Measurements from ENCODE around the gene LCTL. TPM values are rescaled to one million over a fixed set of nuclear protein-coding genes. Genes with fewer than 3 reads are reported as not detected.
A peak's percentile ranks its signal among the peaks of the same experiment; 100 is the strongest.

Gene LCTL
- total RNA-seq, 2 experiments from 2014 or later, result not detected

DNA sequence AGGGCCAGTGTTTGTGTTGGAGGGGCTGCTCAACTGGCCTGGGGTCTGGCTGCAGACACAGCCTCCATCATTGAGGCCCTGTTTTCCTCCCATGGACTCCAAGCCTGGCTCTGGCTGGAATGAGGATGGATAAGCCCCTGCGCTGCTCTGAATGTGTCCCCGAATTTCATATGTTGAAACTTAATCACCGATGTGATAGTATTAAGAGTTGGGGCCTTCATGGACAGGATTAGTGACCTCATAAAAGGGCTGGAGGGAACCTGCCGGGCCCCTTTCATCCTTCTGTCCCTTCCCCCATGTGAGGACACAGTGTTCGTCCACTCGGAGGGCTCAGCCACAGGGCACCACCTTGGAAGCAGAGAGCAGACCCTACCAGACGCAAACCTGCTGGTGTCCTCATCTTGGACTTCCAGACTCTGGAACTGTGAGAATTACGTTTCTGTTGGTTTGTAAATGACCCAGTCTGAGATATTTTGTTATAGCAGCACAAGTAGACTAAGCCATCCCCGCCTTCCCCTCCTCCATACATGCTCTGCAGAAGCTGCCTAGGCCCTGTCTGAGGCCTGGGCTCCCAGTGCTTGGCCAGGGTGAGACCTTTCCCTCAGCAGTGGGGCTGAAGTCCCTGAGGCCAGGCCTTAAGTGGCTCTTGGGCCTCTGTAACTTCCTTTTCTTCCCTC is 3.8 kb upstream of the LCTL start:
- no peak overlapping the region for H3K27ac Mint-ChIP-seq
- no peak overlapping the region for H3K4me3 Mint-ChIP-seq
- ChIA-PET POLR2A (no interaction called here), CTCF (interaction anchor here (0.6 kb wide), 1 partner anchor 1564 kb away, joined by 3 read pairs; no protein-coding TSS in a partner anchor)
- H3K27me3 Mint-ChIP-seq, result no peaks in the 10 kb centered on the region
- no peaks in the 10 kb centered on the region for H3K9me3 Mint-ChIP-seq
- no peaks in the 10 kb centered on the region for H3K36me3 Mint-ChIP-seq (ENCODE audit: low read depth)
- peaks cover 7% of the 10 kb centered on the region for H3K4me1 Mint-ChIP-seq
- DNase-seq, result no peak

GRCh38 chr15:66567897-66568296 is 2.1 kb upstream of the LCTL start:
- Mint-ChIP-seq H3K4me3 (no peak overlapping the region), H3K4me1 (peaks cover 7% of the 10 kb centered on the region), H3K27ac (no peak overlapping the region), H3K9me3 (no peaks in the 10 kb centered on the region), H3K36me3 (ENCODE audit: low read depth) (no peaks in the 10 kb centered on the region), H3K27me3 (no peaks in the 10 kb centered on the region)
- ChIA-PET POLR2A (no interaction called here), CTCF (no interaction called here)
- no peak for DNase-seq

GRCh38 chr15:66566963-66567531 is 1.2 kb upstream of the LCTL start:
- H3K9me3 Mint-ChIP-seq, result no peaks in the 10 kb centered on the region
- ChIA-PET CTCF (interaction anchor here (0.6 to 1.4 kb wide), 4 partner anchors 8 to 358 kb away, joined by 3 to 5 read pairs (median 3); no protein-coding TSS in a partner anchor), POLR2A (no interaction called here)
- DNase-seq, result peak; percentile 77
- H3K4me3 Mint-ChIP-seq, result no peak overlapping the region
- peaks cover 7% of the 10 kb centered on the region for H3K4me1 Mint-ChIP-seq
- no peaks in the 10 kb centered on the region for H3K27me3 Mint-ChIP-seq
- peak overlapping the region; percentile 57 for H3K27ac Mint-ChIP-seq
- H3K36me3 Mint-ChIP-seq (ENCODE audit: low read depth), result no peaks in the 10 kb centered on the region

- H3K27ac Mint-ChIP-seq, result no peak overlapping the region
- CTCF ChIA-PET, result interaction anchor here (1.0 kb wide), 2 partner anchors 11 to 23 kb away, joined by 3 read pairs; no protein-coding TSS in a partner anchor
- H3K4me1 Mint-ChIP-seq, result peaks cover 7% of the 10 kb centered on the region
- H3K36me3 Mint-ChIP-seq (ENCODE audit: low read depth), result no peaks in the 10 kb centered on the region
- H3K4me3 Mint-ChIP-seq, result no peak overlapping the region
- no peaks in the 10 kb centered on the region for H3K27me3 Mint-ChIP-seq
- no peak for DNase-seq
- POLR2A ChIA-PET, result no interaction called here
- no peaks in the 10 kb centered on the region for H3K9me3 Mint-ChIP-seq
Measured at GRCh38 chr15:66565141-66565641, 607 bp downstream of the LCTL start.

GRCh38 chr15:66564136-66565041 is 1.4 kb downstream of the LCTL start:
- Mint-ChIP-seq H3K36me3 (ENCODE audit: low read depth) (no peaks in the 10 kb centered on the region), H3K4me1 (peaks cover 7% of the 10 kb centered on the region), H3K9me3 (no peaks in the 10 kb centered on the region), H3K4me3 (no peak overlapping the region), H3K27ac (no peak overlapping the region), H3K27me3 (no peaks in the 10 kb centered on the region)
- DNase-seq, result no peak
- CTCF ChIA-PET, result no interaction called here
- POLR2A ChIA-PET, result no interaction called here

DNA sequence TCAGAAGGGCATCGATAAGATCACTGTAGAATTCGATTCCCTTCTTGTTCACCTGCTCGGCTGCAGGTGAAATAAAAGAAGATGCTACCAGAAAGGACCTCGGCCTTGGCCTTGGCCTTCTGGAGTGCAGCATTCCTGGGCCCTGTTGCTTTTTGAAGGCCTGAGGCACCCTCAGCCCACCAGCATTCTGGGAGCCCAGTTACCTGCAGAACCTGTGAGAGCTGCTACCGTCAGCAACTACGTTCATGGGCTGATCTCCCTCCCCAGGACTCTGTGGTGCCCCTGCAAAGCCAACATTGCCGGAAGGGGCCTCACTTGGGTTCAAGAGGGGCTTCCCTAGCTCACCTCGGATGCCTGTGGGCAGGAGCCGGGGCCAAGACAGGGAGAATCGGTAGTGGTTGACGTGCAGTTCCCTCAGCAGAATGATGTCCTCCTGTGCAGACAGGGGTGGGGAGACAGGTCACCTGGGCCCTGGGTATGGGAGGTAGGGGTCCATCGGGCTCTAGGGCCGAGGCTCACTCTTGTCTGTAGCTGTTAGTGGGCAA is 2.2 kb downstream of the LCTL start:
- Mint-ChIP-seq H3K36me3 (ENCODE audit: low read depth) (no peaks in the 10 kb centered on the region), H3K27me3 (no peaks in the 10 kb centered on the region), H3K4me3 (no peak overlapping the region), H3K9me3 (no peaks in the 10 kb centered on the region), H3K27ac (no peak overlapping the region), H3K4me1 (peaks cover 7% of the 10 kb centered on the region)
- no peak for DNase-seq
- ChIA-PET POLR2A (no interaction called here), CTCF (no interaction called here)

DNA sequence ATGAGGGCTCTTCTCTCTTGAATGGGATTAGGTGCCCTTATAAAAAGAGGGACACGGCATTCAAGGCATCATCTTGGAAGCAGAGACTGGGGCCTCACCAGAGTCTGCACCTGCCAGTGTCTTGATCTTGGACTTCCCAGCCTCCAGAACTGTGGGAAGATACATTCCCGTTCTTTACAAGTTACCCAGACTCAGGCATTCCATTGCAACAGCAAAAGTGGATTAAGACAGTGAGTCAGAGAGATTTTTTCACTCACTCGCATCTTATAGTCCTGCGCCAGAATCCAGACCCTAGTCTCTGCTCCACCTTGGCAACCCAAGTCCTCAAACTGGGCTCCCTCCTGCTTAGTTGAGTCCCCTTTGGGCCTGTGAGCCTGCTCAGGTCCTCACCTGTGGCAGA is 2.7 kb downstream of the LCTL start:
- DNase-seq, result no peak
- ChIA-PET POLR2A (no interaction called here), CTCF (no interaction called here)
- no peak overlapping the region for H3K4me3 Mint-ChIP-seq
- H3K27ac Mint-ChIP-seq, result no peak overlapping the region
- no peaks in the 10 kb centered on the region for H3K9me3 Mint-ChIP-seq
- peaks cover 7% of the 10 kb centered on the region for H3K4me1 Mint-ChIP-seq
- no peaks in the 10 kb centered on the region for H3K36me3 Mint-ChIP-seq (ENCODE audit: low read depth)
- no peaks in the 10 kb centered on the region for H3K27me3 Mint-ChIP-seq

DNA sequence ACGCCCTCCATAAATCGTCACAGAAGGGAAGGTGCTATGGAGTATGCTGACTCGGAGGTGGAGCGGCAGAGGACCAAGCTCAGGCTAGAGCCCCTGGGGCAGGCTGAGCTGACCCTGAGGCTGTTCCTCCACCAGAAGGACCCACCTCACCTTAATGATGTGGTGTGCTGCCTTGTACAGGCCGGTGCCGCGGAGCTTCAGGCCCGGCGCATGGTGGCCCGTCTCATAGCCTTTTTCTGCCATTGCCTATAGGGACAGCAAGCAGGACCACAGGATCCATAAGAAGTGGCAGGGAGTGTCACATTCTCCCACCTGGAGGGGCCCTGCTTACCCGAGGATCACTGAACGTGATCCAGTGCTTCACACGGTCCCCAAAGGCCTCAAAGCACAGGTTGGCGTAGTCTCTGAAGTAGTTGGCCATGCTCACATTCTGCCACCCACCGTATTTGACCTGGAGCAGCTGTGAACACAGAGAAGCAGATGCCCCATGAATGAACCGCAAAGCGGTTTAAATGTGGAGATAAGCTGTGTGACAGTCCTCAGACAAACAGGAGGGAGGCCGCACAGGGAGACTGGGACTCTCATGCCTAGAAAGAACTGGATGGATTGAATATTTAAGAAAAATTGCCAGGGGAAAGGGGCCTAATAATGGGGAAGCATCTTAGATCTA is 4.8 kb downstream of the LCTL start:
- Mint-ChIP-seq H3K9me3 (no peaks in the 10 kb centered on the region), H3K27me3 (no peaks in the 10 kb centered on the region), H3K4me1 (no peaks in the 10 kb centered on the region), H3K4me3 (no peak overlapping the region), H3K36me3 (ENCODE audit: low read depth) (no peaks in the 10 kb centered on the region), H3K27ac (no peak overlapping the region)
- POLR2A ChIA-PET, result no interaction called here
- CTCF ChIA-PET, result interaction anchor here (0.7 kb wide), 1 partner anchor 13 kb away, joined by 3 read pairs; no protein-coding TSS in a partner anchor
- DNase-seq, result no peak

DNA sequence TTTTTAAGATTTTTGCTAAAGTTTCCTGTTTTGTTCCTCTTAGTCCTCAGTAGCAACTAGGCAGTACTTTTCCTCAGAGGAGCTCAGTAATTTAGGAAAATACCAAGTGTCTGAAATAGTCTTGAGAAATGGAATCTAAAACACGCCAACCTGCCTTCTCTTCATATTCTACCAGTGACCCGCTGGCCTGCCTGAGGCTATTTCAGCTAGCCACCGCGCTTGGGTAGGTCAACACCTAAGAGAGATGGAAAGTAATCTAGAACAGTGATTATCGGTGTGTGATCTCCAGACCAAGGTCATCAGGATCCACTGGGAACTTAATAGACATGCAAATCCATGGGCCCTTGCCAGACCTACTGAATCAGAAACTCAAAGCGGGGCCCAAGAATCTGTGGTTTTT is 7.5 kb downstream of the LCTL start:
- POLR2A ChIA-PET, result no interaction called here

GRCh38 chr15:66555685-66556084 is 10.1 kb downstream of the LCTL start:
- H3K4me1 Mint-ChIP-seq, result no peaks in the 10 kb centered on the region
- no peak overlapping the region for H3K4me3 Mint-ChIP-seq
- H3K27me3 Mint-ChIP-seq, result no peaks in the 10 kb centered on the region
- POLR2A ChIA-PET, result no interaction called here
- DNase-seq, result no peak
- no peaks in the 10 kb centered on the region for H3K9me3 Mint-ChIP-seq
- no peak overlapping the region for H3K27ac Mint-ChIP-seq
- CTCF ChIA-PET, result no interaction called here
- peaks cover 24% of the 10 kb centered on the region for H3K36me3 Mint-ChIP-seq (ENCODE audit: low read depth)

More for the DNA sequence above, 7.5 kb downstream of the LCTL start:
- CTCF ChIA-PET, result interaction anchor here (0.6 to 0.7 kb wide), 2 partner anchors 8 to 16 kb away, joined by 3 read pairs; no protein-coding TSS in a partner anchor
- no peak overlapping the region for H3K27ac Mint-ChIP-seq
- DNase-seq, result no peak
- H3K9me3 Mint-ChIP-seq, result no peaks in the 10 kb centered on the region
- H3K27me3 Mint-ChIP-seq, result no peaks in the 10 kb centered on the region
- no peak overlapping the region for H3K4me3 Mint-ChIP-seq
- H3K4me1 Mint-ChIP-seq, result no peaks in the 10 kb centered on the region
- H3K36me3 Mint-ChIP-seq (ENCODE audit: low read depth), result peaks cover 10% of the 10 kb centered on the region

DNA sequence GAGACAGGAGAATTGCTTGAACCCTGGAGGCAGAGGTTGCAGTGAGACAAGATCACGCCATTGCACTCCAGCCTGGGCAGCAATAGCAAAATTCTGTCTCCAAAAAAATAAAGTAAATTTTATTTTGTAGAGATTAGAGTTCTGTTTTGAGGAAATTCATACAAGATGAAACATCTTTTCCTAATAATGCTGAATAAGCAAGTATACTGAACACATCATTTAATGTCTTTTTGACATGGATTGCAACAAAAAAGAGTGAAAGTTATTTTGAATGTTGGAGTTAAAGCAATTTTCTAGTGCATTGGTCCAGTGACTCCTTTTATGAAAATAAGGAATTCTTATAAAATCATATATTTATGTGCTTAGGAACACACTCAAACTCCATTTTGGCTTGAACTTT is 20.5 kb downstream of the LCTL start:
- POLR2A ChIA-PET, result no interaction called here
- DNase-seq, result no peak
- CTCF ChIA-PET, result no interaction called here
- H3K27me3 Mint-ChIP-seq, result no peaks in the 10 kb centered on the region
- H3K4me3 Mint-ChIP-seq, result no peak overlapping the region
- no peaks in the 10 kb centered on the region for H3K4me1 Mint-ChIP-seq
- H3K9me3 Mint-ChIP-seq, result no peaks in the 10 kb centered on the region
- H3K27ac Mint-ChIP-seq, result no peak overlapping the region
- peaks cover 26% of the 10 kb centered on the region for H3K36me3 Mint-ChIP-seq (ENCODE audit: low read depth)

GRCh38 chr15:66542896-66543295 is 22.9 kb downstream of the LCTL start:
- H3K27ac Mint-ChIP-seq, result no peak overlapping the region
- no peak overlapping the region for H3K4me3 Mint-ChIP-seq
- no peak for DNase-seq
- peaks cover 29% of the 10 kb centered on the region for H3K36me3 Mint-ChIP-seq (ENCODE audit: low read depth)
- H3K9me3 Mint-ChIP-seq, result no peaks in the 10 kb centered on the region
- no peaks in the 10 kb centered on the region for H3K27me3 Mint-ChIP-seq
- ChIA-PET CTCF (interaction anchor here (0.7 kb wide), 1 partner anchor 1641 kb away, joined by 4 read pairs; no protein-coding TSS in a partner anchor), POLR2A (no interaction called here)
- H3K4me1 Mint-ChIP-seq, result no peaks in the 10 kb centered on the region
